ENCODE data around the gene CCDC184.

DNA sequence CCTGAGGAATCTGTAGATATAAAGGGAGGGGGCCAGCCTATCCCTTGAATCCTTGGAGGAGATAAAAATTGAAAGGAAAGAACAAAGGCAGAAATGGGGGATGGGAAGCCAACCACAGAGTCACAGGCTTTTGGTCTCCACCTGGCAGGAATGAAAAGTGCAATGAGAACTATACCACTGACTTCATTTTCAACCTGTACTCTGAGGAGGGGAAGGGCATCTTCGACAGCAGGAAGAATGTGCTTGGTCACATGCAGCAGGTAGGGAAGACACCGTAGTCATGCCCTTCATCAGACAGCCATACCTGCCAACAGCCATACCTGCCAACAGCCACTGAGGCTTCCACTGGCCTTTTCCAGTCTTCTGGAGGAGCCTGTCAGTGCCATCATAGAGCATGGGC, 39.5 kb upstream of the CCDC184 start:
- TF ChIP-seq, protein P1, sequence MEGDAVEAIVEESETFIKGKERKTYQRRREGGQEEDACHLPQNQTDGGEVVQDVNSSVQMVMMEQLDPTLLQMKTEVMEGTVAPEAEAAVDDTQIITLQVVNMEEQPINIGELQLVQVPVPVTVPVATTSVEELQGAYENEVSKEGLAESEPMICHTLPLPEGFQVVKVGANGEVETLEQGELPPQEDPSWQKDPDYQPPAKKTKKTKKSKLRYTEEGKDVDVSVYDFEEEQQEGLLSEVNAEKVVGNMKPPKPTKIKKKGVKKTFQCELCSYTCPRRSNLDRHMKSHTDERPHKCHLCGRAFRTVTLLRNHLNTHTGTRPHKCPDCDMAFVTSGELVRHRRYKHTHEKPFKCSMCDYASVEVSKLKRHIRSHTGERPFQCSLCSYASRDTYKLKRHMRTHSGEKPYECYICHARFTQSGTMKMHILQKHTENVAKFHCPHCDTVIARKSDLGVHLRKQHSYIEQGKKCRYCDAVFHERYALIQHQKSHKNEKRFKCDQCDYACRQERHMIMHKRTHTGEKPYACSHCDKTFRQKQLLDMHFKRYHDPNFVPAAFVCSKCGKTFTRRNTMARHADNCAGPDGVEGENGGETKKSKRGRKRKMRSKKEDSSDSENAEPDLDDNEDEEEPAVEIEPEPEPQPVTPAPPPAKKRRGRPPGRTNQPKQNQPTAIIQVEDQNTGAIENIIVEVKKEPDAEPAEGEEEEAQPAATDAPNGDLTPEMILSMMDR (IDR thresholded peaks at IDR 0.05), result no peak
- TF ChIP-seq, protein P2, sequence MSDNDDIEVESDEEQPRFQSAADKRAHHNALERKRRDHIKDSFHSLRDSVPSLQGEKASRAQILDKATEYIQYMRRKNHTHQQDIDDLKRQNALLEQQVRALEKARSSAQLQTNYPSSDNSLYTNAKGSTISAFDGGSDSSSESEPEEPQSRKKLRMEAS (IDR thresholded peaks at IDR 0.05), result no peak
- TF ChIP-seq NFE2L2 (conservative IDR thresholded peaks at IDR 0.05; ENCODE audit: low read length), result no peak
- no peak for TF ChIP-seq POLR2A (IDR thresholded peaks at IDR 0.05; ENCODE audit: low read length)
- TF ChIP-seq JUNB (IDR thresholded peaks at IDR 0.05), result no peak
- TF ChIP-seq KDM1A (IDR thresholded peaks at IDR 0.05; ENCODE audit: low read depth), result no peak
- no peak for TF ChIP-seq HOXA7 (CRISPR knock-in tag; IDR thresholded peaks at IDR 0.05)
- TF ChIP-seq RNF2 (IDR thresholded peaks at IDR 0.05; ENCODE audit: borderline replicate concordance, low read depth), result no peak
- TF ChIP-seq ZC3H11A (IDR thresholded peaks at IDR 0.05), result no peak
- TF ChIP-seq, protein P3, sequence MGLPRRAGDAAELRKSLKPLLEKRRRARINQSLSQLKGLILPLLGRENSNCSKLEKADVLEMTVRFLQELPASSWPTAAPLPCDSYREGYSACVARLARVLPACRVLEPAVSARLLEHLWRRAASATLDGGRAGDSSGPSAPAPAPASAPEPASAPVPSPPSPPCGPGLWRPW (IDR thresholded peaks at IDR 0.05), result no peak
- no peak for TF ChIP-seq HDAC2 (IDR thresholded peaks at IDR 0.05)
- TF ChIP-seq JUN (IDR thresholded peaks at IDR 0.05), result no peak
